H9 (cell line): Measurements from ENCODE around the gene TEX54. TPM values are rescaled to one million over a fixed set of nuclear protein-coding genes. Genes with fewer than 3 reads are reported as not detected.

ENCODE experiments used
- DNase-seq: peaks from one replicate; pipeline ENCODE4 v3.0.0-alpha.2; 2017
- H2AFZ ChIP-seq: one replicate; pipeline ENCODE4 v1.6.1; 2013; ENCODE audit warnings: mild to moderate bottlenecking, low read length, control low read depth, moderate library complexity
- H2AK5ac ChIP-seq: 2 replicates; pipeline ENCODE4 v1.6.1; 2013; ENCODE audit warnings: low read length, control low read depth, mixed read lengths; ENCODE audit not compliant: insufficient read length
- H2BK120ac ChIP-seq: one replicate; pipeline ENCODE4 v1.6.1; 2013; ENCODE audit warnings: low read depth, mild to moderate bottlenecking, low read length, control low read depth, inconsistent platforms; ENCODE audit not compliant: poor library complexity, severe bottlenecking
- H2BK12ac ChIP-seq: 2 replicates; pipeline ENCODE4 v1.6.1; 2013; ENCODE audit warnings: low read length, control low read depth, mixed read lengths, low read depth; ENCODE audit not compliant: insufficient read length
- H2BK15ac ChIP-seq: 2 replicates; pipeline ENCODE4 v1.6.1; 2013; ENCODE audit warnings: low read depth, low read length, control low read depth
- H2BK20ac ChIP-seq: one replicate; pipeline ENCODE4 v1.6.1; 2013; ENCODE audit warnings: low read depth, mild to moderate bottlenecking, low read length, control low read depth, inconsistent platforms; ENCODE audit not compliant: poor library complexity, severe bottlenecking
- H2BK5ac ChIP-seq: 2 replicates; pipeline ENCODE4 v1.6.1; 2013; ENCODE audit warnings: low read length, control low read depth, mixed read lengths; ENCODE audit not compliant: insufficient read length
- H3K14ac ChIP-seq: 2 replicates; pipeline ENCODE4 v1.6.1; 2013; ENCODE audit warnings: low read length, control low read depth; ENCODE audit not compliant: insufficient read depth
- H3K18ac ChIP-seq: 2 replicates; pipeline ENCODE4 v1.6.1; 2013; ENCODE audit warnings: low read depth, mild to moderate bottlenecking, mixed read lengths, low read length, control low read depth; ENCODE audit not compliant: insufficient read length
- H3K23ac ChIP-seq: 2 replicates; pipeline ENCODE4 v1.6.1; 2013; ENCODE audit warnings: low read length, control low read depth, mixed read lengths, low read depth; ENCODE audit not compliant: insufficient read length
- H3K23me2 ChIP-seq: 2 replicates; pipeline ENCODE4 v1.6.1; 2013; ENCODE audit warnings: low read depth, mild to moderate bottlenecking, mixed read lengths, low read length, control low read depth; ENCODE audit not compliant: insufficient read length, poor library complexity, severe bottlenecking
- H3K27ac ChIP-seq: 2 replicates; pipeline ENCODE4 v1.5.1; 2013; ENCODE audit warnings: low read length, control low read depth, mixed read lengths, low read depth; ENCODE audit not compliant: insufficient read length
- H3K27me3 ChIP-seq: 2 replicates; pipeline ENCODE4 v1.6.1; 2013; ENCODE audit warnings: low read length, control low read depth, inconsistent platforms; ENCODE audit not compliant: insufficient read depth
- H3K4ac ChIP-seq: 2 replicates; pipeline ENCODE4 v1.6.1; 2013; ENCODE audit warnings: low read depth, mild to moderate bottlenecking, control low read depth, inconsistent platforms, low read length, moderate library complexity
- H3K4me1 ChIP-seq: 2 replicates; pipeline ENCODE4 v1.6.1; 2013; ENCODE audit warnings: low read length, control low read depth, inconsistent platforms; ENCODE audit not compliant: insufficient read depth
- H3K4me2 ChIP-seq: 2 replicates; pipeline ENCODE4 v1.6.1; 2013; ENCODE audit warnings: low read length, control low read depth, mixed read lengths; ENCODE audit not compliant: insufficient read length, insufficient read depth
- H3K56ac ChIP-seq: 2 replicates; pipeline ENCODE4 v1.6.1; 2013; ENCODE audit warnings: low read depth, mild to moderate bottlenecking, mixed read lengths, low read length, control low read depth; ENCODE audit not compliant: insufficient read length
- H3K79me1 ChIP-seq: 2 replicates; pipeline ENCODE4 v1.6.1; 2013; ENCODE audit warnings: low read depth, mild to moderate bottlenecking, moderate library complexity, low read length, control low read depth, inconsistent platforms; ENCODE audit not compliant: insufficient read depth, poor library complexity, severe bottlenecking
- H3K79me2 ChIP-seq: 2 replicates; pipeline ENCODE4 v1.6.1; 2013; ENCODE audit warnings: low read length, control low read depth, inconsistent platforms; ENCODE audit not compliant: insufficient read depth
- H3K9ac ChIP-seq: 2 replicates; pipeline ENCODE4 v1.6.1; 2013; ENCODE audit warnings: low read length, control low read depth, mixed read lengths; ENCODE audit not compliant: insufficient read length; ENCODE audit errors: extremely low read depth
- H3K9me3 ChIP-seq: one replicate; pipeline ENCODE4 v1.6.1; 2013; ENCODE audit warnings: low read depth, low read length, inconsistent platforms; ENCODE audit not compliant: control insufficient read depth
- H3T11ph ChIP-seq: one replicate; pipeline ENCODE4 v1.6.1; 2013; ENCODE audit warnings: mild to moderate bottlenecking, low read length, control low read depth, inconsistent platforms
- H4K20me1 ChIP-seq: one replicate; pipeline ENCODE4 v1.6.1; 2013; ENCODE audit not compliant: control insufficient read depth, insufficient read length, insufficient read depth
- H4K5ac ChIP-seq: 2 replicates; pipeline ENCODE4 v1.6.1; 2013; ENCODE audit warnings: low read depth, mild to moderate bottlenecking, mixed read lengths, low read length, control low read depth; ENCODE audit not compliant: insufficient read length
- H4K8ac ChIP-seq: replicated peaks from 2 replicates; pipeline ENCODE4 v1.6.1; 2013; ENCODE audit warnings: low read length, control low read depth, mixed read lengths, low read depth; ENCODE audit not compliant: insufficient read length
- H4K91ac ChIP-seq: 2 replicates; pipeline ENCODE4 v1.6.1; 2013; ENCODE audit warnings: low read depth, mild to moderate bottlenecking, moderate library complexity, mixed read lengths, low read length, control low read depth; ENCODE audit not compliant: insufficient read length
- H3K27ac Mint-ChIP-seq, 3 experiments: 2 replicates in 2 of 3; 3 replicates in 1 of 3; pipeline ENCODE4 v1.8.0; 2020 to 2021; ENCODE audit warnings: mixed read lengths in 3 of 3, mild to moderate bottlenecking in 1 of 3, moderate library complexity in 1 of 3
- H3K27me3 Mint-ChIP-seq: 2 replicates; pipeline ENCODE4 v1.8.0; 2021; ENCODE audit warnings: low read depth, mild to moderate bottlenecking, moderate library complexity, mixed read lengths
- H3K36me3 Mint-ChIP-seq, 3 experiments: 2 replicates in 2 of 3; 3 replicates in 1 of 3; pipeline ENCODE4 v1.8.0; 2020 to 2021; ENCODE audit warnings: low read depth in 3 of 3, mixed read lengths in 3 of 3; ENCODE audit not compliant: insufficient read depth in 1 of 3
- H3K4me1 Mint-ChIP-seq, 2 experiments: 2 replicates each; pipeline ENCODE4 v1.8.0; 2020; ENCODE audit warnings: mixed read lengths in 2 of 2
- H3K4me3 Mint-ChIP-seq, 2 experiments: 2 replicates in 1 of 2; 3 replicates in 1 of 2; pipeline ENCODE4 v1.8.0; 2020 to 2021; ENCODE audit warnings: mild to moderate bottlenecking in 2 of 2, mixed read lengths in 2 of 2, moderate library complexity in 1 of 2
- H3K9me3 Mint-ChIP-seq, 2 experiments: 2 replicates in 1 of 2; 3 replicates in 1 of 2; pipeline ENCODE4 v1.8.0; 2020; ENCODE audit warnings: mild to moderate bottlenecking in 2 of 2, mixed read lengths in 2 of 2, moderate library complexity in 1 of 2
- WGBS: extraction: QIAGEN DNeasy Blood & Tissue Kit; methylation state at CpG from one replicate; pipeline ENCODE4 v1.1.7; 2013; ENCODE audit warnings: missing lambda C conversion rate, low lambda C conversion rate, mixed read lengths; ENCODE audit not compliant: insufficient read length; ENCODE audit errors: extremely low coverage; 5-methylcytosine and 5-hydroxymethylcytosine counted together
- total RNA-seq: library from RNA; stranded (reverse); gene quantifications from 2 replicates; pipeline ENCODE4 v1.2.1, GENCODE V29; 2021
- TF ChIP-seq, protein P1 (sequence below): fragments of 200-600 bp; sonication (generic); conservative IDR thresholded peaks from 3 replicates; pipeline ENCODE4 v1.8.0; 2021; ENCODE audit warnings: antibody characterized with exemption, mild to moderate bottlenecking

The TEX54 gene
- total RNA-seq, 1 experiment from 2014 or later = 1.2 TPM

- no peaks in the 10 kb centered on the region; the same call in 1 of the 2 replicates for H3K79me2 ChIP-seq
- no CpG with 5 or more reads among the region's 8 CpGs for WGBS
- Mint-ChIP-seq H3K4me3 (peak overlapping the region in 1 of 2 experiments; percentile 23; a peak in 1 of 5 replicates), H3K9me3 (no peaks in the 10 kb centered on the region; a peak in 1 of 5 replicates), H3K36me3 (peaks cover 57 to 92% (median 74%) of the 10 kb centered on the region in 3 experiments), H3K27ac (no peak overlapping the region; a peak in 2 of 7 replicates), H3K4me1 (peaks cover 16 to 20% of the 10 kb centered on the region in 2 experiments), H3K27me3 (no peaks in the 10 kb centered on the region; the same call in 1 of the 2 replicates)
- TF ChIP-seq, protein P1, sequence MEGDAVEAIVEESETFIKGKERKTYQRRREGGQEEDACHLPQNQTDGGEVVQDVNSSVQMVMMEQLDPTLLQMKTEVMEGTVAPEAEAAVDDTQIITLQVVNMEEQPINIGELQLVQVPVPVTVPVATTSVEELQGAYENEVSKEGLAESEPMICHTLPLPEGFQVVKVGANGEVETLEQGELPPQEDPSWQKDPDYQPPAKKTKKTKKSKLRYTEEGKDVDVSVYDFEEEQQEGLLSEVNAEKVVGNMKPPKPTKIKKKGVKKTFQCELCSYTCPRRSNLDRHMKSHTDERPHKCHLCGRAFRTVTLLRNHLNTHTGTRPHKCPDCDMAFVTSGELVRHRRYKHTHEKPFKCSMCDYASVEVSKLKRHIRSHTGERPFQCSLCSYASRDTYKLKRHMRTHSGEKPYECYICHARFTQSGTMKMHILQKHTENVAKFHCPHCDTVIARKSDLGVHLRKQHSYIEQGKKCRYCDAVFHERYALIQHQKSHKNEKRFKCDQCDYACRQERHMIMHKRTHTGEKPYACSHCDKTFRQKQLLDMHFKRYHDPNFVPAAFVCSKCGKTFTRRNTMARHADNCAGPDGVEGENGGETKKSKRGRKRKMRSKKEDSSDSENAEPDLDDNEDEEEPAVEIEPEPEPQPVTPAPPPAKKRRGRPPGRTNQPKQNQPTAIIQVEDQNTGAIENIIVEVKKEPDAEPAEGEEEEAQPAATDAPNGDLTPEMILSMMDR = no peak
- no peak overlapping the region for H3T11ph ChIP-seq
- H2BK120ac ChIP-seq = no peak overlapping the region
- H2BK12ac ChIP-seq = no peak overlapping the region
- H3K27me3 ChIP-seq = no peaks in the 10 kb centered on the region
- H3K18ac ChIP-seq = no peak overlapping the region
- H4K5ac ChIP-seq = no peak overlapping the region
- no peak overlapping the region for H2BK5ac ChIP-seq
- no peak overlapping the region for H4K91ac ChIP-seq
- no peak overlapping the region for H2AFZ ChIP-seq
- no peak for DNase-seq
- H2BK20ac ChIP-seq = no peak overlapping the region
- H3K4me1 ChIP-seq = no peaks in the 10 kb centered on the region
- H3K27ac ChIP-seq = no peak overlapping the region
- no peaks in the 10 kb centered on the region for H4K20me1 ChIP-seq
- no peak overlapping the region for H2BK15ac ChIP-seq
- H4K8ac ChIP-seq = no peak overlapping the region
- H3K9ac ChIP-seq = no peak overlapping the region
- no peak overlapping the region for H3K23ac ChIP-seq
- no peaks in the 10 kb centered on the region for H3K79me1 ChIP-seq
- H3K9me3 ChIP-seq = no peaks in the 10 kb centered on the region
- H2AK5ac ChIP-seq = no peak overlapping the region
- peaks cover 4% of the 10 kb centered on the region for H3K23me2 ChIP-seq
- no peak overlapping the region for H3K4ac ChIP-seq
- H3K14ac ChIP-seq = no peak overlapping the region
- H3K4me2 ChIP-seq = no peak overlapping the region
- H3K56ac ChIP-seq = no peak overlapping the region
Measured at GRCh38 chr11:62794201-62794775, 38.4 kb downstream of the TEX54 start.
